Mesothelial cell of epicardium (in vitro differentiated cells): ENCODE measurements around the gene ABHD8. TPM values are rescaled to one million over a fixed set of nuclear protein-coding genes. Genes with fewer than 3 reads are reported as not detected.

ENCODE experiments used
- DNase-seq, 2 experiments: peaks; one replicate each; pipeline ENCODE4 v3.0.0; 2021; ENCODE audit warnings: low spot score in 2 of 2; ENCODE audit not compliant: unreplicated experiment in 2 of 2
- H3K27ac Mint-ChIP-seq: 2 replicates; pipeline ENCODE4 v1.8.0; 2021; ENCODE audit warnings: mixed read lengths
- H3K27me3 Mint-ChIP-seq: 2 replicates; pipeline ENCODE4 v1.8.0; 2021; ENCODE audit warnings: low read depth, mixed read lengths
- H3K36me3 Mint-ChIP-seq: 2 replicates; pipeline ENCODE4 v1.8.0; 2021; ENCODE audit warnings: mixed read lengths
- H3K4me1 Mint-ChIP-seq: 2 replicates; pipeline ENCODE4 v1.8.0; 2021; ENCODE audit warnings: mixed read lengths
- H3K4me3 Mint-ChIP-seq: 2 replicates; pipeline ENCODE4 v1.8.0; 2021; ENCODE audit warnings: mild to moderate bottlenecking, moderate library complexity, mixed read lengths
- H3K9me3 Mint-ChIP-seq: 2 replicates; pipeline ENCODE4 v1.8.0; 2021; ENCODE audit warnings: mixed read lengths
- CTCF ChIP-seq: fragments of 200-600 bp; sonication (generic); IDR thresholded peaks from one replicate; pipeline ENCODE4 v1.5.0; 2021; ENCODE audit warnings: antibody characterized with exemption; ENCODE audit not compliant: unreplicated experiment
- total RNA-seq: library from RNA; stranded (reverse); gene quantifications from 3 replicates; pipeline ENCODE4 v1.2.1, GENCODE V29; 2021

The ABHD8 gene
- total RNA-seq, 1 donor from 2014 or later = 26.1 TPM

- Mint-ChIP-seq H3K4me1 (peaks cover 43% of the 10 kb centered on the region), H3K4me3 (peak within 1 kb of the TSS; percentile 90), H3K27me3 (no peaks in the 10 kb centered on the region), H3K27ac (peak within 1 kb of the TSS; percentile 95), H3K9me3 (no peaks in the 10 kb centered on the region), H3K36me3 (no peaks in the 10 kb centered on the region)
- peak; percentile 95 to 97 for DNase-seq
- no peak for TF ChIP-seq CTCF
Observed at GRCh38 chr19:17305517-17306284, 2.5 kb upstream of the ABHD8 start, which contains the start of gene MRPL34. Gene MRPL34, plus strand, starts transcription at chr19:17305872. Its CDS starts 21 bp downstream, at chr19:17305893.

GRCh38 chr19:17305216-17305516 is 1.9 kb upstream of the ABHD8 start:
- Mint-ChIP-seq H3K4me1 (peaks cover 38% of the 10 kb centered on the region), H3K27me3 (no peaks in the 10 kb centered on the region), H3K27ac (peak overlapping the region; percentile 95), H3K36me3 (no peaks in the 10 kb centered on the region), H3K9me3 (no peaks in the 10 kb centered on the region), H3K4me3 (peak overlapping the region; percentile 90)
- no peak for TF ChIP-seq CTCF
- no peak for DNase-seq

DNA sequence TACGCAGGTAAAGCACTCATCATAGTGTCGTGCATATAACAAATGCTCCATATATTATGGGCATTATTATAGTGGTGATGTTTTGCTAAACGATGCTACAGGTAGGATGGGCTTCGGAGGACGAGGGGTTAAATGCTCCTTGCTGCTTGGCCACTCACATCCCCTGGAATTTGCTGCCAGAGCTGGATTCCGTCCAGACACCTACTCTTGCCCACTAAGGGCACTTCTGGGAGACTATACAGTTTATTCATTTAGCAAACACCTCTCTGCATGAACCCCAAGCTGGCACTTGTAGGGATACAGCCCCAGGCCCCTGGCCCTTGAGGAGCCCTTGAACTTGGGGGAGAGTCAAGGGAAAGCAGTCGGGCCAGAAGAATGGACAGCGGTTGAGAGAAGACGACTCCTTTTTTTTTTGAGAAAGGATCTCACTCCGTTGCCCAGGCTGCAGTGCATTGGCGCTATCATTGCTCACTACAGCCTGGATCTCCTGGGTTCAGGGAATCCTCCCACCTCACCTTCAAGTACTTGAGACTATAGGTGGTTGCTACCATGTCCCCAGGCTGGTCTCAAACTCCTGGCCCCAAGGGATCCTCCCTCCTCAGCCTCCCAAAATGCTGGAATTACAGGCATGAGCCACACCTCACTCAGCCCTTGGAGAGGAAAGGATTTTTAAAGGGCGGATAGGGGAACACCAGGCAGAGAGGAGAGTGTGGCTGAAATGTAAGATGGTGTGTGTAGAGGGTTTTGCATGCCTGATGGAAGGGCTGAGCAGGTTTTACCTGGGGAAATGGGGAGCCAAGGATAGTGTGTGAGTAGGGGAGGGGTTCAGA is 1.4 kb upstream of the ABHD8 start:
- H3K27ac Mint-ChIP-seq = peak overlapping the region; percentile 81
- peaks cover 36% of the 10 kb centered on the region for H3K4me1 Mint-ChIP-seq
- H3K27me3 Mint-ChIP-seq = no peaks in the 10 kb centered on the region
- TF ChIP-seq CTCF = no peak
- peak overlapping the region; percentile 90 for H3K4me3 Mint-ChIP-seq
- no peaks in the 10 kb centered on the region for H3K9me3 Mint-ChIP-seq
- DNase-seq = no peak
- no peaks in the 10 kb centered on the region for H3K36me3 Mint-ChIP-seq

GRCh38 chr19:17303940-17304267 is 679 bp upstream of the ABHD8 start:
- peaks cover 30% of the 10 kb centered on the region for H3K4me1 Mint-ChIP-seq
- H3K9me3 Mint-ChIP-seq = no peaks in the 10 kb centered on the region
- no peaks in the 10 kb centered on the region for H3K27me3 Mint-ChIP-seq
- H3K27ac Mint-ChIP-seq = peak overlapping the region; percentile 53
- DNase-seq = no peak
- no peak for TF ChIP-seq CTCF
- H3K4me3 Mint-ChIP-seq = peak overlapping the region; percentile 75
- H3K36me3 Mint-ChIP-seq = no peaks in the 10 kb centered on the region

DNA sequence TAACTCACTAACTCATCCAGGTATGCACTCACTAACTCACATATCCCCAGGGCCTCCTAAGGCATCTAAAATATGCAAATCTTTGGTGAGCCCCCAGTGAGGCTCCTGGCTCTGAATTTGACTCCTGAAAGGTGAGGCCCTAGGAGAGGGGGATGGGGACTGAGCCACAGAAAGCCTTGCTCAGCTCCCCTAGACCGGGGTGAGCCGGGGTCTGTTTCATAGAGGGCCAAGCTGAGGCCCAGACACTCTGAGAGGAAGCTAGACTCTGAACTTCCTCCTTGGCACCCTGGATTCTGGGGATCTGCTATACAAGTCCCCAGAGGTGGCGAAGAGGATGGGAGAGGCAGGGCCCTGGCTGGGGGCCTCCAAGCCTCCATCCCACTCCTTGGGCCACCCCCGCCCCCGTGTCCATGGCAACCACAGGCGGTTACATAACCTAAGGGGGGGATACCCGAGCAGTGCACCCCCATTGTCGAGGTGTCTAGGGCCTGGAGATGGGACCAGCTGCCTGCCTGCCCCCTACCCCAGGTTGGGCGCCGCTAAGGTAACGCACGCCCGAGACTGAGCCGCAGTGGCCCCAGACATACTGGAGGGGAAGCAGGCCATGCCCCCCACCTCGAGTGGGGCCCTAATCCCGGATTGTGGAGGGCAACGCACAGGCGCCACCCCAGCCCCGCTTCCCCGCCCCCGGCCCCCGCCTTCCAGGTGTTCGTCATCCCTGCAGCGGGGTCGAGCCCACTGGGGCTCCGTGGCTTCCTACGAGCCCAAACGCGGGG is 646 bp downstream of the ABHD8 start:
- TF ChIP-seq CTCF = no peak
- H3K9me3 Mint-ChIP-seq = no peaks in the 10 kb centered on the region
- peak in 1 of 2 experiments; percentile 49 for DNase-seq
- H3K4me1 Mint-ChIP-seq = peaks cover 25% of the 10 kb centered on the region
- peaks cover 5% of the 10 kb centered on the region for H3K36me3 Mint-ChIP-seq
- H3K27ac Mint-ChIP-seq = peak overlapping the region; percentile 66
- H3K4me3 Mint-ChIP-seq = peak overlapping the region; percentile 75
- no peaks in the 10 kb centered on the region for H3K27me3 Mint-ChIP-seq
